ENCODE data around the gene CDC14B.
"Not testable (repeated sequence)": the region's sequence is repeated elsewhere in the genome, so short reads cannot be mapped to it uniquely, and the experiment has no call there.

CDC14B gene

DNA sequence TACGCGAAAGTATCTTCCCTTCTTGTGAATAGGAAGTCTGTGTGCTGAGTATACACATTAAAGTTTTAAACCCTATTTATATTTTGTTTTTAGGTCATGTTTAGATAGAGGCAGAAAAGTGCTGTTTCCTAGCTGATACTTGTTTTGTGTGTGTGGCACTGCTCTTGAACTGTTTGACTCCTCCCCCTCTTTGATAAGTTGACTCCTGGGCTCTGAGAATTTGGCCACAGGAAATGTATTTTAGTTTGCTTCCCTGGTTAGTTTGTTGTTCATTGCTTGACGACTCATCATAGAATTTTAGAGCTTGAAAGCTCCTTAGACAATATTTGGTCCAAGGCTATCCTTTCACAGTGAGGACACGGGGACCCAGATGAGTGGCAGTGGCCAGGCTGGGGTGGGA, 2.0 kb upstream of the CDC14B start:
- DNase-seq = no peak

DNA sequence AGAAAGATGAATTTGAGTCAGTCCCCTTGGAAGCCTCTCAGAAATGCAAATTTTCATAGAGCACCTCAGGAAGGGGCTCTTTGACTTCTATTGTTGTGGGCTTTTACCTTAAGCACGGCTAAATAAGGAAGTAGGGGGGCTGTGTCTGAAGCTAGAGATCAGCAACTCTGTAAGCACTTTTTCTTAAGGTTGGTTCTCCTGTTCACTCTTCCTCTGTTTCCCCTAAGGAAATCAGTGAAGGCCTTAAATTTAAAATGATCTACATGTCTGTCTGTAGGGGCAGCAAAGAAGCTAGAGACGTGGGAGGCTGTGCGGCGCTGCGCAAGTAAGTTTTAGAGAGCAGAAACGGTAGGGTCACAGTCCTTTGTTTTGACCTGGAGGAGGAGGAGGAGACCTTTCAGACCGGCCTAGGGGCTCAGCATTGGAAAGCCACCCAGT, 1.2 kb upstream of the CDC14B start:
- DNase-seq = no peak

DNA sequence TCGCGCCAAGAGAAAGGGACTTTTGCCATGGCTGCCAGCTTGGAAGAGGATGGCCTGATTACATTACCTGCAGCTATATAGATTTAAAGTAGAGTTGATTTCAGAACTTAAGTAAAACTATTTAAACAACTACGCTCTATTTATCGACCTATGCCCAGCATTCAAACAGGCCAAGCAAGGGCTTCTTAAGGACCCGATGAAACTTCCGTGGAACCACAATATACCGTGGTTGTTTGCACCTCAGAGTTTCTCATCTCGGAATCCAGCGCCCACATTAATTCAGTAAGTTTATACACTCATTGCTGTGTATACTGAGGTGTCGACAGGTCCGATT, 505 bp upstream of the CDC14B start:
- DNase-seq = no peak

DNA sequence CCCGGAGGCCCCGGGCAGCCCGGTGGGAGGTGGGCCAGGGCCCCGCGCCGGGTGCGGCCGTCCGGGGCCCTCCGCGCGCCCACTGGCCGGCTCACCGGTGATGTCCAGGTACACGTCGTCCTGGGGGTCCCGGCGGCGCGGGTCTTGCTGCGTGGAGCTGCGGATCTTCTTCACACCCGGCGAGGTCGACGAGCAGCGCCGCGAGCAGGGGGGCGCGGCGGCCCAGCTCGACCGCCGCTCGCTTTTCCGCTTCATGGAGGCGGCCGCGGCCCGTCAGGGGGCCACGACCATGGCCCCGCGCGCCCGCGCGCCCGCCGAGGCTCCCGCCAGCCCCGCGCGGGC, 548 bp downstream of the CDC14B start:
- DNase-seq = no peak

DNA sequence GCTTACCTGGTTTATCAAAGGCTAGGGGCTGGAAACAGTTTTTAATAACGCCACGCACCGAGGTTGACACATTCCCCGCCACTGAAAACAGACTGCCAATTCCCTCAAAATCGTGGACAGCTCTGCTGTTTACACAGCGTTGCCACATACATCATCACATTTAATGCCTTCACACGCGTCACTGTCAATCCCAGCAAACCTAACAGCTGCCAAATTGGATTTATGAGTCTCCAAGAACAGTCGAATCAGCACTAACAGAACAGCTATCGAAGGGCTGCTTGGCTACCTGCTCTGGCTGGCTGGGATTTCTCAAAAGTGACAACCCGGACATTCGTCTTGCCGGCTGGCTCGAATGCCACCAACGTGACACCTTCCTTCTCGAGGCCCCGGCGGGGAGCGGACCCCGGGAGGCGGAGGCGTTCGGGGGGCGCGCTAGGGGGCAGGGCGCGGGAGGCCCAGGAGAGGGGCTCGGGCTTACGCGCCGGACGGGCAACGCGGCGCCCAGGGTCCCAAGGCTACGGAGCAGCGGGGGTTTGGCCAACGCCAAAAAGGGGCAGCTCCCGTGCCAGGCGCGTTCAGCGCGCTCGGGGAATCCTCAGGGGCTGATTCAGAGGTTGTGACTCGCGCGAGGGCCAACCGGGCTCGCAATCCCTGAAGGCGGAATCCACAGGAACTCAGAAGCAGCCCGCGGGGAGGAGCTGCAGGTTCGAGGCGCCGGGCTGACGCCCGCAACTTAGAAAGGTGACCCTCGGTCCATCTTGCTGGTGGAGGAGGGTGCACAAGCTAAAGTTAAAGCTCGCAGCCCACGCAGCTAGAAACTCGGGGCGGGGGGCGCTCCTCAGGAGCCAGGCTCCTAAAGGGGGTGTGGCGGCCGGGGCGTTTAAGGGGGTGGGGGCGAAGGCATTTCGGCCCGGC, 1.2 kb downstream of the CDC14B start:
- DNase-seq = no peak

DNA sequence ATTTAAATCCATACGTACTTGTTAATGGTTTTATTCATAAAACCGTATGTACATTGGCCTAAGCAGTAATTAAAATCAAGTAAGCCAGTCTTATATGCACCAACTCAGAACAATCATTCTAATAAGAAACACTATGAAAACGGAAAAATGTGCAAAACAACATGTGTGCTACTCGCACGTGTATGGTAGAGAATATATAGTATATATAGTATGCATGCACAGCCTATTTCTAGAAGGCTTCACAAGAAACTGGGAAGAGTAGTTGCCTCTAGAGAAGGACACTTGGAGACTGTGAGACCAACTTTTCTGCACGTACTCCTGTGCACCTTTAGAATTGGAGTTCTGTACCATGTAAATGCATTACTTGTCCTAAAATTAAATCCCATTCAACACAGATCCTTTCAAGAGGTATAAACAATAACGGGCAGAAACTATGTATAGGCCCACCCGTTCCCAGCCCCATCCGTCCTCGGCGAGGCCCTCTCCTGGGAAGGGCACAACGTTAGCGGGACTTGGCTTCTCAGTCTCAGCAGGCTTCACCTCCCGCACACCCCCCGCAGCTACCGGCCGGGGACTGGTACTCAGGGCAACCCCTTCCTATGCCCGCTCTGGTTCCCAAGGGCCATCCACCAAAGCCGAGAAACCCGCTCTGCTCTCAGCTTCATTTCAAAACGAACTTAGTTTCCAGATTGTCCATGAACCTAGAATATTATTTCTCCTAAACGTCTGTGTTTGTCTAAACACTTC, 2.0 kb downstream of the CDC14B start:
- no peak for DNase-seq

DNA sequence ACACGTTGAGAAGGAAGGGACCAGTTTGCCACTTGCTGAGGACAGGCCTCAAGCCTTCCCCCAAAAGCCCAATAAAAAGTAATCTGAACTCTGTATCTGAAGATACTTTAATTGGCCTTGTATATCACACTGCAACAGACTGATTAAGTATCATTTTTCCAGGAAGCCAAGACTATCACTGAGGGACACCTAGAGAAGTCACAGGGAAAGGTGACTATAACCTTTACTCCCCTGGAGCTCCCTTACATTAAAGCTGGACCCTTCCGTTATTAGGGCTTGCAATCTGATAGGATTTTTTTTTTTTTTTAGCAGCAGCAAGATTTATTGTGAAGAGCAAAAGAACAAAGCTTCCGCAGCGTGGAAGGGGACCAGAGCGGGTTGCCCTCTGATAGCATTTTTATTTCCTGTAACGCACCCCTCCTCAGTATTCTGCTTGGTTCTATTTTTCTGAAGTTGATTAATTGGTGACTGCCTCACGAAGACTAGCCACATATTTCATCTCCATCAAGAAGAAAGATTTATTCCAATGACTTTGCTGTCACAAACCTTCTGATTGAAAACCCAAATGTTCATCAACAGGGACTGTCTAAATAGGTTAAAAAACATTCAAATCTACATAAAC, 2.7 kb downstream of the CDC14B start:
- no peak for DNase-seq

DNA sequence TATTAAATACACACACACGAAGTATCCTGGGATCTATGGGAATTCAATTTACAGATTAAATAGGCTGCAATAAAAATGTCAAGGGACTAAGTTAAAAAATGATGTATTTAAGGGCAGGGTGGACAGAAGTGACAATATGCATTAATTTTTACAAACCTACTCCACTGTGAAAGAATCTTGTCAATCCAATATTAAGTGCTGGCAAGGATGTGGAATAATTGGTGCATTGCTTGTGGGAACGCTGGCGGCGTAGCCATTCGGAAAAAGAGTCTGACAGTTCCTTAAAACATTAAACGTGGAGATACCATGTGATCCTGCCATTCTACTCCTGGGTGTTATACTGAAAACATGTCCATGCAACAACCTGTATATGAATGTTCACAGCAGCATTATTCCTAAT, 4.2 kb downstream of the CDC14B start:
- no peak for DNase-seq

DNA sequence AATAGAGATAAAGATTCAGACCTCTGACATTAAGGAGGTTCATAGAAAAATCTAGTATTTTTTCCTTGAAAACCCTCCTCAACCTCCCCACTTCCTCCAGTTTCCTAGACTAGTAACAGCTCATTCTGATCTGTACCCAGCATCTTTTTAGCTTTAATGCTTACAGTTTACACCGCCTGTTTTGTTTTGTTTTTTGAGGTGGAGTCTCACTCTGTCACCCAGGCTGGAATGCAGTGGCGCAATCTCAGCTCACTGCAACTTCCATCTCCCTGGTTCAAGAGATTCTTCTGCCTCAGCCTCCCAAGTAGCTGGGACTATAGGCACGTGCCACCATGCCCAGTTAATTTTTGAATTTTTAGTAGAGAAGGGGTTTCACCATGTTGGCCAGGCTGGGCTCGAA, 5.0 kb downstream of the CDC14B start:
- not testable (repeated sequence) for DNase-seq

DNA sequence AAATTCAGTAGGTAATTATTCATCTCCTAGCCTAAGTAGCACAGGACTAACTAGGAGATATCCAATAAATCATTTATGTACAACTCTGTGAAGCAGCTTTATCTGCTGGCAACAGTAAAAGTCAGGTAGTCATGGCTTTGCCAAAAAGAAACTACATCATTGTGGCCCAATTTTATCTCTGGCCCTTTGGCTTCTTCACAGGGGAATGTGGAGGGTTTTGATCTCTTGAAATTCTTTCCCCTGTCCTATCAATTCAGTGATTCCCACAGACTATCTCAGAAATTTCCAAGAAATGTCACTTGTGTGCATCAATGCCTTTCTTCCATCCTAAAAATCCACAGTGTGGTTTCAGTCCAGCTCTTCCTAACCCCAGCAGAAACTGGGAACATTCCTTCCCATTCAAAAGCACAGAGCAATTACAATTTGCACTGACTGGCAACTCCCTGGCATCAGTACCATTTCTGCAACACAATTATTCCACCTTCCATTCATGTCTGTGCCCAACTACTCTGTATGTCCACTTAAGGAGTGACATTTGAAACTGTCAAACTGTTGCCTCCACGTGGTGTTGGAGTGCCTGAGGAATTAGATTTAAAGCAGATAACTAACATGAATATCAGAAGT, 6.6 kb downstream of the CDC14B start:
- no peak for DNase-seq

DNA sequence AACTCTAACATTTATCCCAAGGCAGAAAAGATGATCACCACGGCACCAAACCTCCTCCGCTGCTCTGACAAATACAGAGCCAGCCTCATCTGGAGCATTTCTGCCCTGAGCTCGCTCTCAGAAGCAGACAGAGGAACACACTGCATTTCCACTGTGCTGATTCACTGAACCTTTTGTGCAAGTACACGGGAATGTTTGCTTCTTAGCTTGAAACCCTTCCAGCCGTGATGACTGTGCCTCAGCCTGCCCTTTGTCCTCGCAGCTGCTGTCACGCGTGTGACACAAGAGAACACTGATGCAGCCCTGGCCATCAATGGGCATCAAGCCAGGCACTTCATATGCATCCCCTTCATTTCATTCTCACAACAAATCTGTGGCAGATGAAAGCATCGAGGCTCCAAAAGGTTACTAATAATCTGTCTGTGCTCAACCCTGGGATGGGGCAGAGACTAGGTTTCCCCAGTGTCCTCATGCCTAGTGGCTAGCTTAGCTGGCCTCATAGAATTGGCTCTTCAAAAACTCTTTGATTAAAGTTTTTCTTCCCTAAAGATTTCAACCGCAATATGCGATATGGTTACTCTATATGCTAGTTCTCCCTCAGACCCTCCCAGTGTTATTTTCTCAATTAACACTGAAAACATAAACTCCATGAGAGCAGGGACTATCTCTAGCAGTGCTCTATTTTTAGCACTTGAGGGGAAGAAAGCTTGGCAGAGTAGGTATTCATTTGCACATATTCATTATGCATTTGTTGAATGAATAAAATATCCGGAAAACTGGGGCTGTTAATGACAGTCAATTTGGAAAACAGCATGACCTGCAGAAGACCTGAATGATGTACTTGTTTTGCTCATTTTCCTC, 7.3 kb downstream of the CDC14B start:
- peak; percentile 15 for DNase-seq

DNA sequence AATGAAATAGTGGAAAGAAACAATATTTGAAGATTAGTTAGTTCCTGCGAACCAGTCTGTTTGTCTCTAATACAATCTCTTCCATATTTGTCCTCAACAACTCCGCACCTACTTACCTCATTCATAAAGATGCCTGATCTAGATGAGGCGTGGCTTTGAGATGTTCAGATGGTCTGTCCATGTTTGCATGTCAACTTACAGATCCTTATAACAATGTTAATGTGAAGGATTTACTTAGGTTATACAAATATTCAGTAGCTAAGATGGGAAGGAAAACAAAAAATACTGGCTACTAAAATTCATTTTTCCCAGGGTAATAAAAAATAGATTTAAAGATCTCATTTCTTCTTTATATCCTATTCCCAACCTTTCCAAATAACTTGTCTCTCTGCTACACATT, 8.3 kb downstream of the CDC14B start:
- DNase-seq = no peak

DNA sequence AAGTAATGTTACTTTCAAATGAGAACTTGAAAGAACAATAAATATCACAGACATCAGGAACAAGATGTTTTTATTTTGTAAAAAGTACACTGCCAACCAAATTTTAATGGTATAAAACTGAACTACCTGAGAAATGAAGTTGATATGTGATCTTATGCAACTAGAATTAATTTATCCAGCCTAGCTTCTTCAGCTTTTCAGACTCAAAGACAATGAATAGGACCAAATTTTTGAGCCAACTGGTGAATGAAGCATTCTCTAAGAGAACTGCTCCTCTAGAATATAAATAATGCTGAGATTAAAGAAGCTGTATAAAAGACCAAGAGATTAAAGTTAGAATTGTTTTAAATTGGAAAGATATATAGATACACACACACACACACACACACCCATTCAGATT, 9.9 kb downstream of the CDC14B start:
- DNase-seq = no peak

DNA sequence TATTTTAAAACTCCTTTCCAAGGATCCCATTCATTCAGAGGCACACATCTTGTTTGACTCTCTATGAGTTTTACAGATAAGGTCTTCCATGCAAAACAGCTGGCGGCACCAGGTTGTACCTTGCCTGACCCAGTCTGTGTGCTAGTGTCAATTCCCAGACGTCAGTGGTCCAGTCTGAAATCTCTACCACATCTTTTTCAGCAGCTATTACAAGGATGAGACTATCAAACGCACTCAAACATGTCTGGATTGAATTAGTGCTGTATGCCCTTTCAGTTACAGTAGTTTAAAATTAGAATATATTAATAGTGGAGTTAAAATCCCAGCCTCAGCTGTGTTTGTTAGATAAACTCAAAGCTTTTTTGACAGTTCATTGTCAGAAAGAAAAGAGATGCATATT, 11.7 kb downstream of the CDC14B start:
- no peak for DNase-seq

DNA sequence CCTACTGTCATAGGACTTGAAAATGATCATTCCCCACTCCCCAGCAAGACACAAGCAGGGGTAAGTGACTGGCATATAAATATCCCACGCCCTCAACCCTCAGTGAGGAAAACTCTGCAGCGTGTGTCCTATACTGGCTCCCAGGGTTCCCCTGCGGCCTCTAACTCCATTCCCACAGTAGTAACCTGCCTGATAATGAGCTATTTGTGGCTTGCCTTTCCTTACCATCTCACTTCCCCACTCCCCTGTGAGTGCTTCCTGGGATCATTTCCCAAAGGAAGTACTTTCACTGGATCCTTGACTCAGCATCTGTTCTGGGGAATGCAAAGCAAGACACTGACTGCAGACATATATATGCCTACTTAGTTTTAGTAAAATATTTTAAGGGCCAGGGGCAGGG, 14.3 kb downstream of the CDC14B start:
- no peak for DNase-seq

DNA sequence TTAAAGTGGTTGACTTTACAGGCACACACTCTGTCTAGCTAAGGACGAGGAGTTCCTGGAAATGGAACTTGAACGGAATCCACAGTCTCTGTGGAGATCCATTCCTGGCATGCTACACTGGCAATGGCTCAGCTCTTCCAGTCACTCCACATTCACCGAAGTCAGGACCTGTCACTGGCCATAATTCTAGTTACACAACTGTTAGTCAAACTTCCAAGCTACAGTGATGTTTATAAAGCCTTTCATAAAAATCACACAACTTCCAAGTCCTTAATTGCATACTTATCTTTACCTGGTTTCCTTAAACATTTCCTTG, 15.7 kb downstream of the CDC14B start:
- DNase-seq = no peak

DNA sequence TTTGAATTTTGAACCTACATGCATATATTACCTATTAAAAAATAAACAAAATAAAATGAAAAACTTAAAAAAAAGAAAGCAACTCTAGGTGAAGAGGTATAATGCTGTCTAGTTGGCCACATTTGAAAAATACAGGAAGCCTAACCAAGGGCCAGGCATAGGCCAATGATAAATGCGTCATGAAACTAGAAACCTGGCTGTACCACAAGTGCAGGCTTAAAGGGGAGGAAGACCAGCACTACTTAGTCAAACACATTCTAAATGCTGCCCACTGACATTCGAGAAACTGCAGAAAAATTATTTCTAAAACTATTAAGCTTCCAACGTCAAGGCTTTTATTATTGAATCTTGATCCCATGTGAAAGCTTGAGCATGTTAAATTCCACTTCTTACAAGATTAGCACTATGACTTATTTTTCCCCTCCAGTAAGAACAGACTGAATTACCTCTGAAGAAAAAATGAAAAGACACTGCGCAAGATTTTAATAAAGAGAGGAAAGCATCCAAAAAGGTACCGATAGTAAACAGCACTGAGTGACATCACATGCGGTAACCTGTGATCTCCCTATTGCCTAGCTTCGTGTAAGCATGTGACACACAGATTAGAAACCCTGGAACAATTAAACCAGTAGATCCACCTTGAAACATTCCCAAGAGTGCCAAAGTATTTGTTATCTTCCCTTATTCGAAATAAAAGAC, 16.2 kb downstream of the CDC14B start:
- no peak for DNase-seq

DNA sequence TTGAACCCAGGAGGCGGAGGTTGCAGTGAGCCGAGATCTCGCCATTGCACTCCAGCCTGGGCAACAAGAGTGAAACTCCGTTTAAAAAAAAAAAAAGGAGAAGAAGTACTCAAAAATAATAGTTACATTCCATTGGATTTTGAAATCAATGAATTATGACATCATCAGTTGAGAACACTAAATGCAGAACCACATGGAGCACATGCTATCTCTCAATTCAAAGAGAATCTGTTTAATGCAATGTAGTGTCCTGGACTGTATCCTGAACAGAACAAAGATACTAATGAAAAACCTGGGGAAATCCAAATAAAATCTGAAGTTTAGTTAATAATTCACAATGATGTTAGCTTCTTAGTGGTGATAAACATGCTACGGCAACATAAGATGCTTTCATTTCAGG, 20.3 kb downstream of the CDC14B start:
- no peak for DNase-seq

DNA sequence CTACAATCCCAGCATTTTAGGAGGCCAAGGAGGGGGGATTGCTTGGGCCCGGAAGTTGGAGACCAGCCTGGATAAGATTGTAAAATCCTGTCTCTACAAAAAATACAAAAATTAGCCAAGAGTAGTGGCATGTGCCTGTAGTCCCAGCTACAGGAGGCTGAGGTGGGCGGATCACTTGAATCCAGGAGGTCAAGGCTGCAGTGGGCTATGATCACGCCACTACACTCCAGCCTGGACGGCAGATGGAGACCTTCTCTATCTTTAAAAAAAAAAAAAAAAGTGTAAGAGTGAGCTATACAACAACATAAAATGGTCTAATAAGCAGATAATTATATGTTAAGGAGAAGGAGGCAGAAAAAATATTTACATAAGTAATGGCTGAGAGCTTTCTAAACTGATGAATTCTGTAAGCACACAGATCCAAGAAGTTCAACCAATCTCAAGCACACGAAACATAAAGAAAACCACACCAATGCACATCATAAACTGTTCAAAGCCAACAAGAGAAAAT, 23.0 kb downstream of the CDC14B start:
- DNase-seq = no peak

DNA sequence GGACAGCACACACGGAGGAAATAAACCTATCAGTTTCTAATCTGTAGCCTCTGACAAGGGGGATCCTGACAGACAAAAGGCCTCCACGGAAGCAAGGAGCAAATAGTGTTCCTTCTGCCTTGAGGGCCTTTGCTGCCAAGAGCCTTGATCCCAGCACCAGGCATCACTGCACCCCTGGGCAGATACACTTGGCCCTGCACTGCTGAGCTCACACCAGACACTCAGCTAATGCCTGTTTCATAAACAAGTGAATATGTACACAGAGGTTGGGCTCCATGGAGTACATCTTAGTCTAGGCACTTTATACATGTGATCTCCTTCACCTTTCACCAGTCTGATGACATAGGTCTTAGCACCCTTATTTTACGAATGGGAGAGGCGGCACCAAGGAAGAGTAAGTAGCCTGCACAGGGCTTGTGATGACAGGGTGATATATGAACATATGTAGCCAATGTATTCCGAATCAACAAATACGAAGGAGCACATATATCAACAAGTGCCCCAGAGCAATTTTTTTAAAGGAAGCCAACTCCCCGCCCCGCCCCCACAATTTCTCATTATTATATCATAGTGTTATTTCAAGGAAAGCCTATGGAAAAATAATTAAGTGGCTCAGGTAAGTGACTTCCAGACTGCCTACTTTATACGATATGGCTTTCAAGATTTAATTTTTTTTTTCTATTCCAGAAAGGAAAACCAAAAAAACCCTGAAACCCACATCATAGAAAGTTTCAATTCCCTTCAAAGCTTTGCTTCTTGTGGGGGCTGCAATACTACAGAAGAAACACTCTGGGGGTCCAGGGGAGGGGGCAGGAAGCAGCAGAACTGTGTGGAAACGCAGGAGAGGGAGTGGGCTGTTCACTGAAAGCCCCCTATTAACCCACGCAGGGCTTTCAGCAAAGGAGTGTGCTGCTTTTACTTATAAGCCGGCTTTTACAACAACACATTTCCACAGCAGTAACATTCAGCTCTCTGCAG, 32.0 kb downstream of the CDC14B start:
- DNase-seq = no peak

DNA sequence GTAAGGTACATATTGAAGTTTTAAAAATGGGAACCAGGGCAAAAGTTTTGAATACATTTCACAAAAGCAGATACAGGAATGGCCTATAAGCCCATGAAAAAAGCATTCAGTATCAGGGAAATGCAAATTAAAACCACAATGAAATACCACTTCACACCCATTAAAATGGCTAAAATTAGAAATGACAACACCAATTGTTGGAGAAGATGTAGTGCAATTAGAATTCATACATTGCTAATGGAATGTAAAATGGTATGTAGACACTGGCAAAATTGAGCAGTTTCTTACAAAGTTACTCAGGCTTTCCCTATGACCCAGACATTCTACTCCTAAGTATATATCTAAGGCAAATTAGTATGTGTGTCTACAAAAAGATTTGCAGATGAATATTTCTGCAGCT, 34.2 kb downstream of the CDC14B start:
- no peak for DNase-seq

Data from GOT3 (cell line).